Kidney glomerular epithelial cell (primary cell): ENCODE results near the gene SMTNL2.

Experiments
- DNase-seq: peaks from one replicate; lab custom pipeline; 2025; lab: John Stamatoyannopoulos, UW

SMTNL2 gene

DNA sequence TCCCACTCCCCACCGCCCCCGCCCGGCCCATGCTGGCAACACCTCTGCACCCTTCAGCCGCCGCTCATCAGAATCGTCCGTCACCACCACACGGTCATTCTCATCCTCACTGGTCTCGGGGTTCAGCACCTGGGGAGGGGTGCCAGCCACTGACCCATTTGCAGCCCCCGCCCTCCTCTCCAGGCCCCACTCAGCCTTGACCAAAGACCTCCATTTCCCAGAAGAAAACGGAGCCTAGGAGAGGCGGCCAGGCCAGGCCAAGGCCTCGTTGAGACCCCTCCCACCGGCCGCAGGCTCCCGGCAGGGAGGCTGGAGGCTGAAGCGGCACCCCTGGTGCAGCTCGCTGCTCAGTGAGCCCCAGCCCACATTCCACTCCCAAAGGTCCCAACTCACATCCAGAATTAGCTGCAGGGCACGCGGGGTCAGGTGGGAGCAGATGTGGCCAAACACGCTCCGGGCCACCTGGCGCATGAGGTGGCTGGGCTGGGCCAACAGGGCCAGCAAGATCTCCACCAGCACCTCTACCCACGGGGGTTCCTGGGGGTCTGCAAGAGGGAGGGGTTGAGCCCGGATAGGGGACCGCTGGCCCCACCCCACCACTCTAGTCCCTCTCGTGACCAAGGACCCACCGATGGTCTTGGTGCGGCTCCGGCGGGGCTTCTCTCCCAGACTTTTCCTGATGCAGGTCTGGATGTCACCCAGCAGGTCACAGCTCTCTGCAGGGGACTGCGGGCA is 38.9 kb upstream of the SMTNL2 start:
- DNase-seq: no peak

DNA sequence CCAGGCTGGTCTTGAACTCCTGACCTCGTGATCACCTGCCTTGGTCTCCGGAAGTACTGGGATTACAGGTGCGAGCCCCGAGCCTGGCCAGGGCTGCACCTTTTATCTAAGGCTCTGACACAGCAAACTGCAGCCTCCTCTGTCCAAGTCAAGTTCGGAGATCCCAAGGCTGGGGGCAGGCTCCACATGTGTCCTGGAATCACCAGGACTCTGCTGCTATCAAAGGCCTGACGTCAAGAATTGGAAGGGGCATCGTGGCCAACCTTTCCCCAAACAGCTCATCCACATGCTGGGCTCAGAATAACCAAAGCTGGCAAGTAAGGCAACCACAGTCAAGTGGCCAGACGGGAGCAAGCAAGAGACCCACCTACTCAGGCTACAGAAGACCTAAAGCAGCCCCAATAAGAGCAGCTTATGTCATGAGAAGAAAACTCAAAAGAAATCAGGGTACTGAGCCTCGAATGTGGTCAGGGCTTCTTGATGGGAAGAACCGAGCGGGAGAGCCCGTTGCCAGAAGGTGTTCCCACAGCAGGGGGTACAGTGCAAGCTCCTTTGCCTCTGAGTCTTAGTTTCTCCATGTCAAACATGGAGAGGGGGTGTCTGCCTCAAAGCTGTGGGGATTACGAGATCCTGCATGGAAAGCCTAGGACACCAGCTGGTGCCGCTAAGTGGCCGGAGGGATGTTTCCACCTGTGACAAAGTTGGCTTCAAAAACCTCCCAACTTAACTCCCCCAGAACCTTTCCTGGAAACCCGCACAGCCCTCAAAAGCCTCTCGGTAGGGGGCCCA is 37.0 kb upstream of the SMTNL2 start:
- no peak for DNase-seq

DNA sequence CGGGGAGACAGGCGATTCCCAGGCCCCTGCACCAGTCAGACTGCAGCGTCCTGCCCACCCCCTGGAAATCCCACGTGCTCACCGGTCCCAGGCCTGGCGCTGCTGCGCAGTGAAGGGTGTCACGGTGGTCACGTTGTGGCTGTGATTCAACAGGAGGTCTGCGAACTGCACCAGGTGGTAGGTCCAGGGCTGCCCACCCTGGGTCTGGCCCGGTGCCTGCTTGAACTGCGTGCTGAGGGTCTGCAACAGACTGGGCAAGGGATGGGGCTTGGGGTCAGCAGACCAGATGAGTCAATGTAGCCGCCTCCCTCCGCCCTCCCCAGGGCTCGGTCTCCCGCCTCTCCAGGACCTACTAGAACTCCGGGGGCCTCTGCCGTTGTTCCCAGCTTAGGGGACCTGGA is 36.3 kb upstream of the SMTNL2 start:
- DNase-seq: no peak

DNA sequence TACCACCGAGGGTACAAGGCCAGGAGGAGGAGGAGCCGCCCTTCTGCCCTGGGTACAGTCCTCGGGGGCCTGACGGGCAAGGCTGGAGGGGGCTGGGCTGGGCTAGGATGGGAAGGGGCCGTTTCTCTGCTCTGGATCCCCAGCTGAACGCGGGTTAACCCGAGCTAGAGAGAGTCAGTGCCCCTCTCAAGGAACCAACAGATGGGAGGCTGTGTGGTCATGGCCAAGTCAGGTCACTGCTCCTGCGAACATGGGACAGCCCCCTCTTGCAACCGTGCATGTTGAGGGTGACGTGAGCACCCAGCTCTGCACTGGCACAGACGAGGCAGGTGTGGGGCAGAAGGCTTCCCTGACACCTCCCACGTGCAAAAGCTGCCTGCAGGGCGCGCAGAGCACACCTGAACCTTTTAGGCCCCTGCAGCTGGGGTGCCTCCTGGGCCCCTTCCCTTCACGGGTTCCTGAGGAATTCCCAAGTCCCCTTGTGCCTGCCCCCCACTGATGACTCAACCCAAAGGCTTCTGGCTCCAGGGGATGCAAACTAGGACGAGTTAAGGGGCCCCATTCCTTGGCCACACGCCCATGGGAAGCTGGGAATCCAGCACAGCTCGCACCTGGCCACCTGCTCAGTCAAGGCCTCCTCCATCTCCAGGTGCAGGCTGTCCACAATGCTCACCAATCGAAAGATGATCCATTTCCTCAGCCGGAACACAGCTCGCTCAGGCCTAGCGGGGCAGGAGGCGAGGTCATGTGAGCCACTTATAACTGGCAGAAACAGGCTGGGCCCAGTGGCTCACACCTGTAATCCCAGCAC is 35.4 kb upstream of the SMTNL2 start:
- no peak for DNase-seq

DNA sequence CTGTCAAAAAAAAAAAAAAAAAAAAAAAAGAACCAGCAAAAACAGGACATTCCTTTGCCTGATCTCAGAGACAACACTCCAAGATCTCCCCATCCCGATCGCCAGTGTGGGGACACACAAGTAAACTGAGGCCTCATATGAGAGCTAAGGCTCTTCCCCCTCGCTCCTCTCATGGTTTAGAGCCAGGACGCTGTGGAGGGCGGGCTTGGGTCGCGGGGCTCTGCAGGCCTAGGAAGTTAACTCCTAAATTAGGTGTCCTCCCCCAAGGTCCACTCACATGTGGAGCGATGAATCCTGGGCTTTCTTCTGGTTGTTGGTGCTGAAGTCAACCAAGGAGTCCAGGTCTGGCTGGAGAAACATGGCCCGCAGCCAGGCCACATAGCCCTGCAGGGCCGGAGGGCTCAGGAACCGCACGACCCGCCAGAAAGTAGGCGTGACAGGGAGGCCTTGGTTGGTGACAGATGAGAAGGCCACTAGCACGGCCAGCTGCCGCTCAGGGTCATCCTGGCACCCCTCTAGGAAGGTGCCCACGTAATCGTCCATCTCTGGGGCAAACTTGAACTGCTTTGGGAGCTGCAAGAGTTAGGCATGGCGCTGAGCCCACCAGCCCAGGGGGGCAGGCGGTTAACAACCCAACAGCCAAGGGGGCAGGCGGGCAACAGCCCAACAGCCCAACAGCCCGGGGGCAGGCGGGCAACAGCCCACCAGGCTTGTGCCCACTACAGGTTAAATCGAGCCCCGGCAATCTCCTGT is 34.4 kb upstream of the SMTNL2 start:
- no peak for DNase-seq

DNA sequence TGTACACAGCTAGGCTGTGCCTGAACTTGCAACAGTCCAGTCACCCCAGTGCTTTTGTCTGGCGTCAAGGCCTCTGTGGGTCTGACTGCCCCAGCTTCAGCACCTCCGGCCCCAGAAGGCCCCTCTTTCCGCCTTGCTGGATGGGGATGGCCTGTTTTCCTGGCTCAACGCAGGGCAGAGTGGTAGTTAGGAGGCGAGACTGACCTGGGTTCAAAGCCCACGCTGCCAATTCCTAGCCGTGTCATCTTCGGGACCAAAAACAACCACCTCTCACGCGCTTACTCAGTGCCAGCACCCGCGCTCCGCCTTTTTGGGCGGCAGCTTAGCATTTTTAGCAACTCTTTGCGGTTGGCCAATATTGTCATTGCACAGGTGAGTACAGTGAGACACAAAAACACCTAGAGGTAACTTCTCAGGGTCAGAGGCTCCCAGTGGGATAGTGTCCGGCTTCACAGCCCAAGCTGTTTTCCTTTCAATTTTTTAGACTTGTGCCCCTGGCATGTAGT is 33.7 kb upstream of the SMTNL2 start:
- DNase-seq: no peak

DNA sequence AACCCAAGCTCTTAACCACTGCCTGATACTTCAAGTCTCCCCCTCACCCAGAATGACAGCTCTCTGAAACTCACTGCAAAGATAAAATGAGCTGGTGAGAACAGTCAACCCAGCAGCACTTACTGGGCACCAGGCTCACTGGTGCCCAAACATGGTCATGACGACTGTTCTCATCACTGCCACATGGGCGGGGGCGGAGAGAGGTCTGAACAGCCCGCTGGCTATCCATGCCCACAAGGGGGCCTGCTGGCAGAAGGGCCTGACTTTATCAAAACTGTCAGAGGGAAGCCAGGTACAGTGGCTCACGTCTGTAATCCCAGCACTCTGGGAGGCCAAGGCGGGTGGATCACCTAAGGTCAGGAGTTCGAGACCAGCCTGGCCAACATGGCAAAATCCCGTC is 33.2 kb upstream of the SMTNL2 start:
- DNase-seq: no peak

DNA sequence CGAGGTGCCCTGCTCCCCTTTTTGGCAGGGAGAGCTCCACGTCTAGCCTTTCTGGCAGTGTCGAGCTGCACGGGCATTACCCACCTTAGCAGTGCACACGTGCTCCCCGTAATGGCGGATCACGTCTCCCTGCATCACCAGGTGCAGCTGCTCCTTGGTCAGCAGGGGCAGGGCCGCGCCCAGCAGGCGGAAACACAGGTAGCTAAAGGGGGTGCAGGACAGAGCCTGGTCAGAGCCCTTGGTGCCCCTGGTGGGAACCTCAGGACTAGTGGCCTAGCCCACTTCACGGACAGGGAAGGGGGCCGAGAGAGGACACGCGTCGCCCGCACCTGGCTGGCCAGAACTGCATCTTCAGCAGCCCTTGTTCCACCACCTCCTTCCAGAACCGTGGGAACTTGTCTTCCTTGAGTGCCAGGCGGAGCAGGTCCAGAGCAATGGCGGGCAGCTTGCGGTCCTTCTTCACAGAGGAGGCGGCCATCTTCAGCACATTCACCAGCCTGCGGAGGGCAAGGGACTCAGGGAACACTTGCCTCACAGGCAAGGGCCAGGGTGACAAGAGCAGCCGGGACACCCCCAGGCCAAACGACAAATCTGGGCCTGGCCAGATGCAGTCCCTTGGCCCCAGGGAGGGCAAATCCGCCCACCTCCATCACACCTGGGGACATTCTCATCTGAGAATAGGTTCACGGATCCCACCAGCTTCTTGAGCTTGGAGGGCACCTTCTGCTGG is 32.4 kb upstream of the SMTNL2 start:
- DNase-seq: no peak

DNA sequence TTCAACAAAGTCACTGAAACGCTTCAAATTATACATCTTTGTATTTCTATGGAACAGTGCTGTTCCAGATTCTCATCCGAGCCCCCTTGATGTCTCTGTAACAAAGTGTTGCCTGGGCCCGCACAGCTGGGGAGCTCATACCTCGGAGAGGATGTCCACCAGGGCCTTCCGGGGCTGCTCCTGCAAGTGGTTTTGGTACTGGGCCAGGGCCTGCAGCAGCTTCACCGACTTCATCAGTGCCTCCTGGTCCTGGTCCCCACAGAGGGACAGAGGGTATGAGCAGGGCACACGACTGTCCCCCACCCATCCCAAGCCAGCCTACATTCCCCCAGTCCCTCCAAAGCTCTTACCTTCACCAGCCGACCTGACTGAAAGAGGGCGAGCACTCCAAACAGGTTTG is 30.7 kb upstream of the SMTNL2 start:
- DNase-seq: no peak

DNA sequence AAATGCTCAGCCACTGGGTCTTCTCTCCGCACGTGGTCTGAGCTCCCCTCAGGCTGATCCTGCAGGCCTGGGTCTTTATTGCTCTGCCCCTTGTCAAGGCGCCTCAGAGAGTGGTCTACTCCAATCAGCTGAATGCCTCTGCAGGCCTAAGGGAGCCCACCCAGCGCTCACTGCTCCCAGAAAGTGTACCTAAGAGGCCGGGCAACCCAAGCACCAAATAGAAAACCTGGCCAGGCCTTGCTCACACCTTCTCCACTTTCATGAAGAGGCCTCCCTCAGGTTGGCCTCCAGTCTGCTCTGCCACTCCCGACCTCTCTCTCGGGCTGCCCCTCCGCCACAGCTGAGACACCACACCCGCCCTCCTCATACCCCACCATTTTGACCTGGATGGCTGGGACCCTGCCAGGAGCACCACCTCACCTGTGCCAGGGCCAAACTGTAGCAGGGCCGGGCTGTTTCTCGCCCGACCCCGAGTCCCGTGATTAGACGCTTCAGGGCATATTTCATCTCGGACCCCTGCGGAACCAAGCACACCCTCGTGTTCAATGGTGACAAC is 29.8 kb upstream of the SMTNL2 start:
- no peak for DNase-seq

DNA sequence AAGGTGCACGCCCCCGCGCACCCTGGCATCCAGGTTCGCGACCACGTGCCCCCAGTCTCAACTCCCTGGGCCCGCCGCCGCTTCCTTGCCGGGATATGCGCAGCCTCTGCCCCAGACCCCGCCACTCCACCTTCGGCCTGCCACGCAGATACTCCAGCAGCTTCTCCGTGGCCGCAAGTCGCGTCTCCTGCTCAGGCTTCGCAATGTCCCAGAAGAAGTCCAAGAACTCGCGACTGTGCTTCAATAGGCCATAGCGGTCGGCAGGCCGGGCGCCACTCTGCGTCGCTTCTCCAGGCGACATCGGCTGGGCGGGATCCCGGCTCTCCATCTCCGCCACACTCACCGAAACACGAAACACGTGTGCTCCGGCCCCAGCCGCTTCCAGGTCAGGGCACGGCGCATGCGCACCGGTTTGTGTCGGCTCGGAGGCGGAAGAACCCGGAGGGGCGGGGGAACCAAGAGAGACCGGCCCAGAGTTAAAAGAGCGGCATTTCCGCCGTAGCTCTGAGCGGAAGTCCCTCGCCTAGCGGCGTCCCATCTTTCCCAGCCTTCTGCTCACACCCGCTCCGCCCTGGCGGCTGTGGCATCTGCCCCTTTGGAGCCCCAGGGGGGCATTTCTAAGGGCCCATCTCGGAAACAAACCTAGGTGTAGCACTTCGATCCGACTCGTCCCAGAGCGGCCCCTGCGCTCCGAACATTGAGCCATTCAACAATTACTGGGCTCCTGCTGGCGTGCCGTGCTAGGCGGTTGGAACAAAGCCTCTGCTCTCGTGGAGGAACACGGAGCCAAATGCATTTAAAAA is 29.1 kb upstream of the SMTNL2 start, which contains the start of gene MYBBP1A:
MYBBP1A (minus strand) TSS at position 388 of the 803 bp plus-strand sequence; CDS start at position 328, 60 bp downstream.
- DNase-seq: peak; percentile 96

DNA sequence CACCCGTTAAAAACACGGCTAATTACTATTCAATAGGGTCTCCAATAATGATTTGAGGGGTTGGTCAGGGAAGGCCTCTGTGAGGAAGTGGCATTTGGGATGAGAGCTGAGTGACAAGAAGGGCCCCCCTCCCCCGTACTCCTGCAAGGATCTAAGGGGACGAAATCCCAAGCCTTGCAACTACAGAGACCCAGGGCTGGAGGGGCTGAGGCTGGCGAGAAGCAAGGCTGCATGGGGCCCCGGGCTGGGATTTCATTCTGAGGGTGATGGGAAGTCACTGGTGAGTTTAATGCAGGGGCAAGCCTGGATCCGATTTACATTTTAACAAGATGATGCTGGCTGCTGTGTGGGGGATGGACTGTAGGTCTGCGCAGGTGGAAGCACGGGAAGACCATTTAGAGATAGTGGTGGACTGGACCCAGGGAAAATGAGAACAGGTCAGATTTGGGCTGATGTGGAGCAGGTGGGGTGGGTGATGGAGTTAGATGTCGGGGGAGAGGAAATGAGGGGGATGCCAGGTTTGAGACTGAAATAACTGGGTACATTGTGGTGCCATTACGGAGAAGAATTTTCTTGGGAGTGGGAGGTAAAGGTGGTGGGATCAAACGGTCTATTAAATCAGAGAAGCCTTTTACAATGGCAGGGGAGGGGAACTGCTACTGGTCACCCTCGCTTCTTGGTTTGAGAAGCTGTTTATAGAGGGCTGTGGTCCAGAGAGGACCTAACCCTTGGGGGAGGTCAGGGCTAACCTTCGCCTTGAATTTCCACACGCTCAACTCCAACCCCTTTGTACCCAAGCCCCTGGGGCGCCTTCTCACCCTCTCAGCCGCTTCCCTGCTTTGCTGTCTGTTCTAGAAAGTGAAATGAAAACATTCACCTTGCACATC is 28.2 kb upstream of the SMTNL2 start:
- no peak for DNase-seq

DNA sequence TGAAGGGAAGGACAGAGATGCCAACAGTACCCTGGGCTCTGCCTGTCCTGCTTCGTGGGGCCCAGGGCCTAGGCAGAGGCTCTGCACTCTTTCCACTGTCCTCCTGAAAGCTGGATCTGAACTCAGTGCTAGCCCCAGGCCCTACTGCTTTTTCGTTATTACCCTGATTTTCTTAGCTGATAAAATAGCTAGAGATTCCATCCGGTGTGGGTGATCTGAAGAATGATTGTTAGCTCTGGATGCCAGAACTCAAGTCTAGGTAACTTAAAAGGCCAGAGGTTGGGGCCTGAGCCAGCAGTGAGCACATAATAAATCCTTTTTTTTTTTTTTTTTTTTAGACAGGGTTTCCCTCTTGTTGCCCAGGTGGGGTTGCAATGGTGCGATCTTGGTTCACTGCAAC is 27.3 kb upstream of the SMTNL2 start:
- no peak for DNase-seq

DNA sequence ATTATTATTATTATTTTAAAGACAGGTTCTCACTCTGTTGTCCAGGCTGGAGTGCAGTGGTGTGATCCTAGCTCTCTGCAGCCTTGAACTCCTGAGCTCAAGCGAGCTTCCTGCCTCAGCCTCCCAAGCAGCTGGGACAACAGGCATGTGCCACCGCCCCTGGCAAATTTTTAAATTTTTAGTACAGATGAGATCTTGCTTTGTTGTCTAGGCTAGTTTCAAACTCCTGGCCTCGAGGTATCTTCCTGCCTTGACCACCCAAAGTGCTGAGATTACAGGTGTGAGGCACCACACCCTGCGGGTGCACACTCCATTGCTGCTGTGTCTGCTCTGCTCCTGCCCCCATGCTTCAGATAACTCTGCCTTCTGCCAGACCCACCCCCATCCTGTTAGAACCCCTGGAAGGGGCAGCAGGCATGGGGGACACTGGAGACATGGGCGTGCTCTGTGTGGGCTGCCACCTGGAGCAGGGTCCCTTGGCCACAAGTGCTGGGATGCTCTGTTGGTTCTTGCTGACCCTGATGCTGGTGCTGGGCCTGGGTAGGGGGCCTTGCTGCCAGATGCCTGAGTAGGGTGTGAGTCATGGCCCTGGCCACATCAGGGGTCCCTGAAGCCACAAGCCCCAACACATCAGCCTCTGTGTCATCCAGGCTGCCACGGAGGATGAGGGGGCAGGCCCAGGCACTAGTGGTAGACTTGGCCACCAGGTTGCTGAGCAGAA is 26.5 kb upstream of the SMTNL2 start:
- no peak for DNase-seq

DNA sequence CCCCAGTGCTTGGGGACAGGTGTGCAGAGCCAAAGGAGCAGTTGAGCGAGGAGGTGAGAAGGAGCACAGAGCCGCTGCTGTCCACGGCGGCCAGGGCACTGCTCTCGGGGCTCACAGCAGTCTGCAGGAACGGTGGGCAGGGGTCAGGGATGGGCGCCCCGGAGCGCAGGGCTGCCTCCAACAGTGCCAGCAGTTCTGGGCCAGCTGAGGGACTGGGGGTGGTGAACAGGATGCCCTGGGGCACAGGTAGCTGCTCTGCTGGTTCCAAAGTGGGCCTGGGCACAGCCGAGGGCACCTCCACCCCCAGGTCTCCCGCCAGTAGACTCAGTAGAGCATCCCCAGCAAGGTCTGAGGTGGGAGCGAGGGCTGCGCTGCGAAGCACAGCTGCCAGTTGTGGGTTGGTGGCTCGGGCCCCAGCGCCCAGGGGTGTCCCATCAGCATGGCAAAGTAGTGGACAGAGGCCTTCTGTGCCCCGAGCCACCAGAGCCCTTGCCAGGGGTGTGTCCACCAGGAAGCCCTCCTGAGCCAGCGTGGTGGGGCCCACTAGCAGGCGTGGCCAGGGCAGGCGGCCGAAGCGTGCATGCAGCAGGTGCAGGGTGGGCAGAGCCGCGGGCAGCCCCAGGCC is 25.9 kb upstream of the SMTNL2 start:
- no peak for DNase-seq

DNA sequence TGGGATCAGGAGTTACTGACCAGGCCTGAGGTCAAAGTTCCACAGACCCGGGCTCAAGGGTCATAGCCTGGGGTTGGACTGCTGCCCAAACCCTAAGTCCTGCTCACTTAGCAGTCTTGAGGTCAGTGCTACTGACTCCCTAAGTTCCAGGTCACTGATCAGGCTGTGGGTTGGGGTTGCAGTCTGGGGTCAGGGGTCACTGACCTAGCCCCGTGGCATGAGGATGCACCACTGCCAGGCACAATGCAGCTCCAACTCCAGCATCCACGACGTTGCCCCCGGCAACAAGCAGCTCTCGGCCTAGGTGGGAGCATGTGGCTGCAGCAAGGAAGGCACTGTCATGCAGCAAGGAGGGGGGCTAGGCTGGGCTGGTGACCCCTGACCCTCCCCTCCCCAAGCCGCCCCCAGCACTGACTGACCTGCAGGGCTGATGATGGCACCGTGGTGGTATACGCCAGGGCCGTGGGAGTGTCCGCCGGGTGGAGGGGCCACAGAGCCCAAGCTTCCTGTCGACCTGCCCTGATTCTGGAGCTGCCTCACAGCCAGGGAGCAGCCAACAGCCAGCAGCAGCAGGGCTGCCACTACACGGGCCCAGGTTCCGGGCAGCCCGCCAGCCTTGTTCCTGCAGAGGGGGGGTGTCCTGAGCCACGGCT is 25.1 kb upstream of the SMTNL2 start:
- DNase-seq: no peak

DNA sequence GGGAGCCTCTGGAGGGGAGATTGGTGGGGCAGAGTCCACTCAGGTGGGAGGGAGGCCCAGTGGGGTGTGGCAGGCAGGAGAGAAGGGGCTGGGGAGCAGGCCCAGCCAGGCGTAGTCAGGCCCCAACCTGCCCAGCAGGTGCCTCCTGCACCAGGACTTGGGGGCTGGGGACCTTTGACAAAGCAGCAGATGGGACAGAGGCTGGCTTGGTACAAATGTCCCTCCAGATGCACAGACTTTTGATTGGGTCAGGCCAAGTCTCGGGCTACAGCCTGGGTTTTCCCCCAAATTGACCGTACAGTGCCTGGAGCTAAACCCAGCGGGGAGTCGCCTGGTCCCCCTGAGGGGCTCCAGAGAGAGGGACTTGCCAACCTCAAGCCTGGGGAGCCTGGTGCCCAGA is 24.4 kb upstream of the SMTNL2 start:
- DNase-seq: no peak
